Gastroesophageal sphincter (tissue), 4 donors: Measurements from ENCODE around the gene CTXND1. TPM values are rescaled to one million over a fixed set of nuclear protein-coding genes. Genes with fewer than 3 reads are reported as not detected.

Experiments used
- ATAC-seq: fragments of 150-250 bp; one replicate; pipeline ENCODE4 v1.9.1; 2016; ENCODE audit warnings: mild to moderate bottlenecking, moderate library complexity
- H3K27ac ChIP-seq, 4 donors: fragments of 200-600 bp; sonication (generic) in 3 of 4; 1 replicate in 3 of 4; 2 replicates in 1 of 4; pipeline ENCODE4 v1.5.1; 2016 to 2019
- H3K27me3 ChIP-seq: fragments of 200-600 bp; sonication (generic); one replicate; pipeline ENCODE4 v1.5.1; 2019
- H3K36me3 ChIP-seq, 2 donors: fragments of 200-600 bp; sonication (generic); one replicate each; pipeline ENCODE4 v1.5.1; 2019; ENCODE audit warnings: control low read depth in 1 of 2
- H3K4me1 ChIP-seq, 3 donors: fragments of 200-600 bp; sonication (generic); 1 replicate in 2 of 3; 2 replicates in 1 of 3; pipeline ENCODE4 v1.5.1; 2016 to 2019; ENCODE audit warnings: control low read depth in 2 of 3
- H3K4me3 ChIP-seq, 2 donors: fragments of 200-600 bp; sonication (generic); one replicate each; pipeline ENCODE4 v1.5.1; 2019; ENCODE audit warnings: mild to moderate bottlenecking in 1 of 2, moderate library complexity in 1 of 2
- H3K9me3 ChIP-seq, 3 donors: fragments of 200-600 bp; sonication (generic); one replicate each; pipeline ENCODE4 v1.5.1; 2017 to 2019; ENCODE audit warnings: control low read depth in 2 of 3
- CTCF ChIP-seq, 4 experiments: fragments of 200-600 bp in 2 of 4; fragments of 450-650 bp in 2 of 4; sonication (generic) in 1 of 4; IDR thresholded peaks; one replicate each; pipeline ENCODE4 v1.5.1; 2017 to 2019; ENCODE audit warnings: antibody characterized with exemption in 4 of 4, mild to moderate bottlenecking in 2 of 4, moderate library complexity in 2 of 4
- EP300 ChIP-seq: sonication (generic); formaldehyde crosslinking; IDR thresholded peaks from one replicate; pipeline ENCODE4 v1.6.1; 2017; ENCODE audit warnings: antibody characterized with exemption, mild to moderate bottlenecking
- POLR2A ChIP-seq, 2 donors: fragments of 450-650 bp; IDR thresholded peaks; one replicate each; pipeline ENCODE4 v1.6.1; 2017; ENCODE audit warnings: antibody characterized with exemption in 2 of 2, mild to moderate bottlenecking in 2 of 2, moderate library complexity in 1 of 2
- POLR2AphosphoS5 ChIP-seq: sonication (generic); formaldehyde crosslinking; IDR thresholded peaks from one replicate; pipeline ENCODE4 v1.6.1; 2017; ENCODE audit warnings: antibody characterized with exemption
- WGBS, 2 donors: methylation state at CpG; one replicate each; pipeline ENCODE4 v1.1.5; 2018; ENCODE audit warnings: low coverage in 1 of 2; 5-methylcytosine and 5-hydroxymethylcytosine counted together
- total RNA-seq, 4 donors: library from RNA; depleted of rRNA; stranded (reverse); fragments of >200 nt; gene quantifications; one replicate each; pipeline ENCODE4 v1.1.0, GENCODE V29; 2016

Gene CTXND1
- total RNA-seq, 4 donors from 2014 or later, result 0.27 to 0.85 (median 0.75) TPM

- H3K4me1 ChIP-seq, result peaks cover 0 to 27% (median 5%) of the 10 kb centered on the region in 3 donors
- peak; percentile 90 for ATAC-seq
- H3K4me3 ChIP-seq, result peak overlapping the region; percentile 76
- peak overlapping the region; percentile 54 to 94 (median 89) for H3K27ac ChIP-seq
- no peaks in the 10 kb centered on the region for H3K9me3 ChIP-seq
- WGBS, 2 donors, result 0 to 2% methylated on average over 3 to 8 of the region's 41 CpGs
- no peaks in the 10 kb centered on the region for H3K36me3 ChIP-seq
- no peaks in the 10 kb centered on the region for H3K27me3 ChIP-seq
- TF ChIP-seq POLR2AphosphoS5 (peak; percentile 29), CTCF (IDR thresholded peaks at IDR 0.05) (no peak)
Observed at GRCh38 chr15:80152180-80152895, 99.7 kb downstream of the CTXND1 start.

GRCh38 chr15:80151576-80151975 lies 100.4 kb downstream of the CTXND1 start:
- no peak for ATAC-seq
- no peak for TF ChIP-seq EP300
- no peak for TF ChIP-seq POLR2AphosphoS5
- TF ChIP-seq CTCF (IDR thresholded peaks at IDR 0.05), result no peak
- no peak for TF ChIP-seq POLR2A (IDR thresholded peaks at IDR 0.05)
- Histone ChIP-seq H3K4me1 (peaks cover 0 to 27% (median 5%) of the 10 kb centered on the region in 3 donors), H3K27ac (peak overlapping the region in 3 of 4 donors; percentile 89 to 94 (median 89)), H3K36me3 (no peaks in the 10 kb centered on the region), H3K27me3 (no peaks in the 10 kb centered on the region), H3K4me3 (no peak overlapping the region), H3K9me3 (no peaks in the 10 kb centered on the region)
- WGBS, 2 donors, result 42 to 74% methylated on average over 3 of the region's 3 CpGs

GRCh38 chr15:80151148-80151547 lies 100.9 kb downstream of the CTXND1 start:
- Histone ChIP-seq H3K36me3 (no peaks in the 10 kb centered on the region), H3K9me3 (no peaks in the 10 kb centered on the region), H3K27ac (peak overlapping the region in 2 of 4 donors; percentile 89), H3K27me3 (no peaks in the 10 kb centered on the region), H3K4me3 (no peak overlapping the region), H3K4me1 (peaks cover 0 to 27% (median 5%) of the 10 kb centered on the region in 3 donors)
- no peak for ATAC-seq
- TF ChIP-seq POLR2A (IDR thresholded peaks at IDR 0.05) (no peak), EP300 (no peak), CTCF (IDR thresholded peaks at IDR 0.05) (no peak), POLR2AphosphoS5 (no peak)
- 61% methylated on average over 5 of the region's 6 CpGs; no CpG with 5 or more reads in 1 of the 2 donors for whole genome bisulfite sequencing, 2 donors

Other genes with a start within 250 kb of the CTXND1 start
- 100 to 1,000 TPM in 3 of 4 donors, 10 to 100 TPM in 1; 95.6 to 137 (median 131) TPM for gene ZFAND6, start 192.5 kb downstream of the CTXND1 start, total RNA-seq
- gene FAH, start 99.2 kb downstream of the CTXND1 start, total RNA-seq, result 10 to 100 TPM in 2 of 4 donors, 1 to 10 TPM in 2; 7.9 to 26.0 (median 10.1) TPM
- gene ARNT2, start 152.2 kb upstream of the CTXND1 start, total RNA-seq, result 10 to 100 TPM in 2 of 4 donors, 1 to 10 TPM in 2; 6.7 to 11.6 (median 9.4) TPM